A673 (cell line): ENCODE measurements around the gene DNAJC3. TPM values are rescaled to one million over a fixed set of nuclear protein-coding genes. Genes with fewer than 3 reads are reported as not detected.
A peak's percentile ranks its signal among the peaks of the same experiment; 100 is the strongest.

ENCODE experiments used
- BruUV-seq: library from RNA; stranded (reverse); fragments of 400-500 nt; replicated peaks from 2 replicates; lab custom pipeline; 2021; lab: Mats Ljungman, UMichigan
- CTCF ChIA-PET: fragments of 300-600 bp; sonication (Branson Sonifier 250); formaldehyde crosslinking; loops from one replicate; lab custom pipeline; 2022; ENCODE audit warnings: antibody characterized with exemption; lab: Charles Lee
- POLR2A ChIA-PET: fragments of 300-600 bp; sonication (Branson Sonifier 250); formaldehyde crosslinking; loops from one replicate; lab custom pipeline; 2022; ENCODE audit warnings: antibody characterized with exemption; ENCODE audit not compliant: low non-redundant PET; lab: Charles Lee
- DNase-seq: peaks from one replicate; pipeline ENCODE4 v3.0.0-alpha.2; 2015; ENCODE audit warnings: low spot score
- H3K27ac ChIP-seq: fragments of 200-600 bp; sonication (generic); 2 replicates; pipeline ENCODE4 v1.5.1; 2016; ENCODE audit warnings: mixed run types, low read depth, mild to moderate bottlenecking, mixed read lengths, antibody characterized with exemption, low read length; ENCODE audit not compliant: poor library complexity, severe bottlenecking
- H3K27me3 ChIP-seq: fragments of 200-600 bp; sonication (generic); replicated peaks from 2 replicates; pipeline ENCODE4 v1.6.1; 2017; ENCODE audit warnings: mixed run types, low read depth, mild to moderate bottlenecking, mixed read lengths, antibody characterized with exemption, low read length; ENCODE audit not compliant: insufficient read depth, poor library complexity
- H3K36me3 ChIP-seq: fragments of 200-600 bp; sonication (generic); 2 replicates; pipeline ENCODE4 v1.6.1; 2016; ENCODE audit warnings: mixed run types, mild to moderate bottlenecking, mixed read lengths, antibody characterized with exemption, low read length; ENCODE audit not compliant: insufficient read depth, poor library complexity, severe bottlenecking
- H3K4me1 ChIP-seq: fragments of 200-600 bp; sonication (generic); 2 replicates; pipeline ENCODE4 v1.6.1; 2017; ENCODE audit warnings: mixed run types, mild to moderate bottlenecking, mixed read lengths, antibody characterized with exemption, low read length; ENCODE audit not compliant: insufficient read depth, poor library complexity, severe bottlenecking
- H3K4me3 ChIP-seq: fragments of 200-600 bp; sonication (generic); 2 replicates; pipeline ENCODE4 v1.5.1; 2016; ENCODE audit warnings: low read depth, mixed run types, mild to moderate bottlenecking, mixed read lengths, low read length; ENCODE audit not compliant: poor library complexity, severe bottlenecking
- H3K9me3 ChIP-seq: fragments of 200-600 bp; sonication (generic); 2 replicates; pipeline ENCODE4 v1.6.1; 2016; ENCODE audit warnings: mixed run types, low read depth, mild to moderate bottlenecking, mixed read lengths, antibody characterized with exemption, low read length; ENCODE audit not compliant: poor library complexity, severe bottlenecking
- EZH2 ChIP-seq: fragments of 200-600 bp; sonication (generic); IDR thresholded peaks from 2 replicates; pipeline ENCODE4 v1.6.1; 2017; ENCODE audit warnings: borderline replicate concordance, low read depth, mild to moderate bottlenecking, mixed read lengths, antibody characterized with exemption, low read length; ENCODE audit not compliant: poor library complexity, severe bottlenecking
- intact Hi-C: fragments of 100-400 bp; cut with micrococcal nuclease; formaldehyde crosslinking; loops from one replicate; pipeline ENCODE4 v1.10.0; 2022; ENCODE audit not compliant: unreplicated experiment
- total RNA-seq: library from RNA; stranded (reverse); gene quantifications from 2 replicates; pipeline ENCODE4 v1.2.3, GENCODE V29; 2021
- TF ChIP-seq, protein P1 (sequence below): fragments of 300-800, 200-600 bp; sonication (generic); conservative IDR thresholded peaks from 2 replicates; pipeline ENCODE4 v1.5.1; 2017; ENCODE audit warnings: low read depth, mild to moderate bottlenecking, antibody characterized with exemption, low read length, moderate library complexity, mixed read lengths

The DNAJC3 gene
- total RNA-seq, 1 experiment from 2014 or later, result 21.5 TPM

- intact Hi-C loops, result no loop called here
- peaks cover 8% of the 10 kb centered on the region for H3K9me3 ChIP-seq
- POLR2A ChIA-PET, result interaction anchor here (0.6 kb wide), 1 partner anchor 9 kb away, joined by 3 read pairs; no protein-coding TSS in a partner anchor
- CTCF ChIA-PET, result interaction anchor here (0.6 to 0.9 kb wide), 4 partner anchors 15 to 742 kb away, joined by 3 to 8 read pairs (median 5); no protein-coding TSS in a partner anchor
- no peaks in the 10 kb centered on the region for H3K27me3 ChIP-seq
- H3K4me3 ChIP-seq, result peak overlapping the region; percentile 83
- H3K27ac ChIP-seq, result peak overlapping the region; percentile 74
- TSS peak; percentile 72 for BruUV-seq
- no peaks in the 10 kb centered on the region for H3K36me3 ChIP-seq
- H3K4me1 ChIP-seq, result peaks cover 7% of the 10 kb centered on the region
- TF ChIP-seq, protein P1, sequence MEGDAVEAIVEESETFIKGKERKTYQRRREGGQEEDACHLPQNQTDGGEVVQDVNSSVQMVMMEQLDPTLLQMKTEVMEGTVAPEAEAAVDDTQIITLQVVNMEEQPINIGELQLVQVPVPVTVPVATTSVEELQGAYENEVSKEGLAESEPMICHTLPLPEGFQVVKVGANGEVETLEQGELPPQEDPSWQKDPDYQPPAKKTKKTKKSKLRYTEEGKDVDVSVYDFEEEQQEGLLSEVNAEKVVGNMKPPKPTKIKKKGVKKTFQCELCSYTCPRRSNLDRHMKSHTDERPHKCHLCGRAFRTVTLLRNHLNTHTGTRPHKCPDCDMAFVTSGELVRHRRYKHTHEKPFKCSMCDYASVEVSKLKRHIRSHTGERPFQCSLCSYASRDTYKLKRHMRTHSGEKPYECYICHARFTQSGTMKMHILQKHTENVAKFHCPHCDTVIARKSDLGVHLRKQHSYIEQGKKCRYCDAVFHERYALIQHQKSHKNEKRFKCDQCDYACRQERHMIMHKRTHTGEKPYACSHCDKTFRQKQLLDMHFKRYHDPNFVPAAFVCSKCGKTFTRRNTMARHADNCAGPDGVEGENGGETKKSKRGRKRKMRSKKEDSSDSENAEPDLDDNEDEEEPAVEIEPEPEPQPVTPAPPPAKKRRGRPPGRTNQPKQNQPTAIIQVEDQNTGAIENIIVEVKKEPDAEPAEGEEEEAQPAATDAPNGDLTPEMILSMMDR, result no peak
- TF ChIP-seq EZH2, result no peak
- peak; percentile 24 for DNase-seq
Measured at GRCh38 chr13:95676105-95676761, 706 bp upstream of the DNAJC3 start.

DNA sequence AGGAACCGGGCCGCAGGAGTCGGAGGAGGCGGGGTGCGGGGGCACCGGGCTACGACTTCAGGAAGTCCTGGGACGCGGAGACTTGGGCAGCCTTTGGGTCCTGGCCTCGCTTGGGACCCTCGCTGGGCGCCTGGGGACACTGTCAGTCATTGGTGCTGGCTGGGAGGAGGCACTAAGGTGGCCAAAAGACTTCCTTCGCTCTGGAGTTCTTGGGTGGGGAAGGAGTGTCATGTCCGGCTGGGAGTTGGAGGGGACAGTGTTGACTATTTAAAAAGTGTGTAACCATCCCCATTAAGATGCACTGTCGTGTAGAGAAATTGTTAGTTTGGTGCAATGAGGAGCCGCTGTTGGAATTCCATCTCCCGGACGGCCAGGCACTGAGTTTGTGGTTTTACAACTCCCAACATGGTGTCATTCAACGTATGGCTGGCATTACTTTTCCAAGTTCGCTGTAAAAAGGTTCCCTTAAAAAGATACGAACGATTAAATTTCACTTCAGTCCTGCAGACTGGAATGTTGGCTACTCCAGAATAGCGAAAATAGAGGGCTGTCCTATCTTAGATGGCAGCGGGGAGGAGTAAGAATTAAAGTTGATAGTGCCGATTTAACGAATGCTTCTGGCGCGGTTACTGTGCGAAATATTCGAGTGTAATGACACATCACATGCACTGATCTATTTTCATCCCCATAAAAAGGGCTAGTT, 776 bp downstream of the DNAJC3 start:
- peak; percentile 33 for DNase-seq
- Histone ChIP-seq H3K27me3 (no peaks in the 10 kb centered on the region), H3K9me3 (no peaks in the 10 kb centered on the region), H3K27ac (peak overlapping the region; percentile 88), H3K4me1 (peaks cover 7% of the 10 kb centered on the region), H3K4me3 (peak overlapping the region; percentile 83), H3K36me3 (no peaks in the 10 kb centered on the region)
- TF ChIP-seq, protein P1, result no peak
- TF ChIP-seq EZH2, result no peak
- BruUV-seq, result no TSS peak
- ChIA-PET CTCF (no interaction called here), POLR2A (no interaction called here)
- intact Hi-C loops, result no loop called here

GRCh38 chr13:95678967-95679366, 2.0 kb downstream of the DNAJC3 start:
- ChIA-PET POLR2A (no interaction called here), CTCF (no interaction called here)
- TSS peak; percentile 37 for BruUV-seq
- intact Hi-C loops, result no loop called here
- Histone ChIP-seq H3K9me3 (no peaks in the 10 kb centered on the region), H3K4me1 (peaks cover 7% of the 10 kb centered on the region), H3K27me3 (no peaks in the 10 kb centered on the region), H3K4me3 (no peak overlapping the region), H3K27ac (no peak overlapping the region), H3K36me3 (no peaks in the 10 kb centered on the region)
- TF ChIP-seq, protein P1, result no peak
- TF ChIP-seq EZH2, result no peak
- DNase-seq, result no peak
